ENCODE data around the gene ERC1. TPM values are rescaled to one million over a fixed set of nuclear protein-coding genes. Genes with fewer than 3 reads are reported as not detected.

ERC1 gene
- total RNA-seq, 4 donors from 2014 or later = 46.1 to 83.2 (median 63.8) TPM

DNA sequence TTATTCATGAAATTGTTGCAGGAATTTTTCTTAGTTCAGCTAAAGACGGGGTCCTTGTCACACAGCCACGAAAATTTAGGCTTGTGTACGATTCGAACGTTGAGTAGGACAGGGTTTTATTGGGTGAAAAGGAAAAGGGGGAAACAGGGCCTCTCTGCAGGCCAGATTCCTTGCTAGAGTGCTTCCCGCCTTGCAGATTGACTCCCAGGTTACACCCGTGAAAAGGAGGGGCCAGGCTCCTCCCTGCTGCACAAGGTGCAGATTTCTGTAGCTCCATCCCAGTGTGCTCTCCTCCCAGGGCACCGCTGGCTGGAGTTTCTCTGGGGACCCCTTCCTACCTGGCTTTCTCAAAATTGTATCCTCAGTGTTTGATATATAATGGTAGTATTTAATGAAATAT, 221.5 kb downstream of the ERC1 start:
- DNase-seq (ENCODE audit: low spot score) (no peak), ATAC-seq (ENCODE audit: low FRiP score) (no peak)
- TF ChIP-seq, protein P1, sequence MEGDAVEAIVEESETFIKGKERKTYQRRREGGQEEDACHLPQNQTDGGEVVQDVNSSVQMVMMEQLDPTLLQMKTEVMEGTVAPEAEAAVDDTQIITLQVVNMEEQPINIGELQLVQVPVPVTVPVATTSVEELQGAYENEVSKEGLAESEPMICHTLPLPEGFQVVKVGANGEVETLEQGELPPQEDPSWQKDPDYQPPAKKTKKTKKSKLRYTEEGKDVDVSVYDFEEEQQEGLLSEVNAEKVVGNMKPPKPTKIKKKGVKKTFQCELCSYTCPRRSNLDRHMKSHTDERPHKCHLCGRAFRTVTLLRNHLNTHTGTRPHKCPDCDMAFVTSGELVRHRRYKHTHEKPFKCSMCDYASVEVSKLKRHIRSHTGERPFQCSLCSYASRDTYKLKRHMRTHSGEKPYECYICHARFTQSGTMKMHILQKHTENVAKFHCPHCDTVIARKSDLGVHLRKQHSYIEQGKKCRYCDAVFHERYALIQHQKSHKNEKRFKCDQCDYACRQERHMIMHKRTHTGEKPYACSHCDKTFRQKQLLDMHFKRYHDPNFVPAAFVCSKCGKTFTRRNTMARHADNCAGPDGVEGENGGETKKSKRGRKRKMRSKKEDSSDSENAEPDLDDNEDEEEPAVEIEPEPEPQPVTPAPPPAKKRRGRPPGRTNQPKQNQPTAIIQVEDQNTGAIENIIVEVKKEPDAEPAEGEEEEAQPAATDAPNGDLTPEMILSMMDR (IDR thresholded peaks at IDR 0.05) = no peak

DNA sequence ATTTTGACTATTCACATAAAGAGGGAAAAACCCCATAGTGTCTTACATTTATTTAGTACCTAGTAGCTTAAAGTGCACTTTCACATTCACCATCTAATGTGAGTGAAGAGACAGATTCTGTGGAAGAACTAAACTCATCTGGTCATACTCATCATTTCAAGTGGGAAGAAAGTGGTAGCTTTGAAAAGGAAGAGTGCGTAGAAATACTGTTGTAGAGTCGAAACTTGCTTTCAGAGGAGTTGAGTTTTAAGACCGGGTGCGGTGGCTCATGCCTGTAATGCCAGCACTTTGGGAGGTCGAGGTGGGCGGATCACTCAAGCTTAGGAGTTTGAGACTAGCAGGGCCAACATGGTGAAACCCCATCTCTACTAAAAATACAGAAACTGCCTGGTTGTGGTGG, 222.2 kb downstream of the ERC1 start:
- TF ChIP-seq, protein P1 (IDR thresholded peaks at IDR 0.05) = no peak
- DNase-seq (ENCODE audit: low spot score) (no peak), ATAC-seq (ENCODE audit: low FRiP score) (no peak)

DNA sequence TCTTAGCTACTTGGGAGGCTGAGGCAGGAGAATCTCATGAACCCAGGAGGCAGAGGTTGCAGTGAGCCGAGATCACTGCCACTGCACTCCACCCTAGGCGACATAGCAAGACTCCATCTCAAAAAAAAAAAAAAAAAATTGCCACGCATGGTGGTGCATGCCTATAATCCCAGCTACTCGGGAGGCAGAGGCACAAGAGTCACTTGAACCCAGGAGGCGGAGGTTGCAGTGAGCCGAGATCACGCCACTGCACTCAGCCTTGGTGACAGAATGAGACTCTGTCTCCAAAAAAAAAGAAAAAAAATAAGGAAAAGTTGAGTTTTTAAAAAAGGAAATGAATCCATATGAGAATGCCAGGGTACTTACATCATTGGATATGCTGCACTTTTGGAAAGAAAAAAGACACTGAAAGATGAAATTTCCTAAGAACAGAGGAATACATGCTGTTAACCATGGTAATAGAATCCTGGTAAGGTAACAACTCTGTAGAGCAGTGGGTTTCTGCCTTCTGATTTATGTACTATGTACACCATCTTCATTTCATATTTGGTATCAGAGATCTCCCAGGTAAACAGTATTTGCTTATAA, 222.7 kb downstream of the ERC1 start:
- no peak for DNase-seq (ENCODE audit: low spot score)
- ATAC-seq (ENCODE audit: low FRiP score) = no peak
- TF ChIP-seq, protein P1 (IDR thresholded peaks at IDR 0.05) = no peak

DNA sequence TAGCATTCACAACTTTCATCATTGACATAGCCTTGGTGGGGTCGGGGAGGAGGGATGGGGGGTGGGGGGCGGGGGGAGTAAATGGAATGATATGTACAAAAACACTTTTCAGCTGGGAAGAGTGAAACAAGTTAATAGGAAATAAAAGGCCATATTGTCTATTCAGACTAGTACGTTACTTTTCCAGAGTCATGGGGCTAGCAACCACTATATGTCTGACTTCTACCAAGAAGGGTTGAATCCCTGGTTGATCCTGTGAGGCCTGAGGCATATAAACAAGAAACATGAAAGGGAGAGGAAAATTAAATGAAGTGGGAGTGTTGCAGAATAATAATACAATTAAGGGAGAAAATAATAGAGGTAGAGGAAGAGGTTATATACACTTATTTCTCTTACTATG, 225.5 kb downstream of the ERC1 start:
- TF ChIP-seq, protein P1 (IDR thresholded peaks at IDR 0.05) = no peak
- DNase-seq (ENCODE audit: low spot score) (no peak), ATAC-seq (ENCODE audit: low FRiP score) (no peak)

DNA sequence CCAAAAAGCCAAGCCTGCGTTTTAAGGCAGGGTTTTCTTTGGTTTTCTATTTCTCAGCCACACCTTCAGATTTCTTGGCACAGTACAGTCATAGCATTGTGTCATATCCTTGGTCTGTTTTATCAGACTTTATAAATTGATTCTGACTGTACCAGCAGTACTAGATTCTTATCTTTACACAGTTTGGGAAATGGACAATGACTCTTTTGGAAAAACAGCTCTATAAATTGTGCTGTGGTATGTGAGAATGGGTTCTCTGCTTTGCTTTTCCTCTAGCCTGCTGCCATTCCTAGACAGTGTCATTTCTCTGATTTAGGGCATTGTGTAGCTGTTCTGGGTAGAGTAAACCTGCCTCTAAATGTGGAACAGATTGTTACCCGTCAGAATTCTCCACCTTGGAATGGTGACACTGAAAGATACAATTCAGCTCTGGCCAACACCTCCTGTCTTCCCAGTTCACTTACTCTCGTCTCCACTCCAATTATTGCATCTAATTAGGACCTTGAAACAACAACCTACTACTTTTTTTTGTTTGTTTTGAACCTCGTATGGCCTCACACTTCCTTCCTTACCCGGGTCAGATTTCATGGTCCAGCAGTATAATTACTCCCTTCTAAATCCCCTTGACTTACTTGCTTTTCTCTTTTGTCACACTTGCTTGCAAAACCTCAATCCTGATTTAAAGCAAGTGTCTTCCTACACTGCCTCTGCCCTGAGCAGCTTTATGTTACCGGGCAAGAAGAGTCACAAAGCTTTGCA, 226.3 kb downstream of the ERC1 start:
- DNase-seq (ENCODE audit: low spot score) (no peak), ATAC-seq (ENCODE audit: low FRiP score) (peak; percentile 78)
- TF ChIP-seq, protein P1 (IDR thresholded peaks at IDR 0.05) = no peak

DNA sequence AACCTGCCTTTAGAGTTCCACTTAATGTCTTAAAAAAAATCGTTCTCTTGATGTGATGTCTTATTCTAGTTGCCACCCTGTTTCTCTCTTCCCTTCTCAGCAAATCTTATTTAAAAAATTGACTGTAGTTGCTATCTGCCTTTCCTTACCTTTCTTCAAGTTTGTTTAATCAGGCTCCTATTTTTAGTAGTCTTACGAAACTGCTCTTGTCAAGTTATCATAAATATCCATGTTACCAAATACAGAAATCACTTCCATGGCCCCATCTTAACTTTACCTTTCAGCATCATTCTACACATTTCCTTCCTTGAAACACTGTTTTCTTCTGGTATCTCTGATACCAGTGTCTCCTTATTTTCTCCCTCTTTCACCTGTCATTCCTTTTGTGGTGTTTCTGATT, 227.3 kb downstream of the ERC1 start:
- ATAC-seq (ENCODE audit: low FRiP score) (no peak), DNase-seq (ENCODE audit: low spot score) (no peak)
- TF ChIP-seq, protein P1 (IDR thresholded peaks at IDR 0.05) = no peak

Measured in omental fat pad (tissue), 4 donors.